Activated CD8-positive, alpha-beta T cell treated with anti-CD3 and anti-CD28 coated beads, Interleukin-2, amount 10 ng/mL, durations not matched to agents 7 days and 5 days (primary cell): ENCODE data around the gene NCDN. TPM values are rescaled to one million over a fixed set of nuclear protein-coding genes. Genes with fewer than 3 reads are reported as not detected.
A peak's percentile ranks its signal among the peaks of the same experiment; 100 is the strongest.

Experiments used
- ATAC-seq: fragments of 150-1000 bp; cut with Tn5 transposase; one replicate; pipeline ENCODE4 v1.10.0; 2021; ENCODE audit warnings: moderate library complexity
- CTCF ChIA-PET: fragments of 350-600 bp; sonication (Branson Sonifier 250); formaldehyde crosslinking; loops from one replicate; lab custom pipeline; 2021; ENCODE audit warnings: antibody characterized with exemption; lab: Charles Lee
- POLR2A ChIA-PET: fragments of 350-600 bp; sonication (Branson Sonifier 250); formaldehyde crosslinking; loops from one replicate; lab custom pipeline; 2021; ENCODE audit warnings: antibody characterized with exemption; lab: Charles Lee
- DNase-seq: peaks from one replicate; pipeline ENCODE4 v3.0.0-alpha.2; 2020
- H3K27ac Mint-ChIP-seq: one replicate; pipeline ENCODE4 v1.8.0; 2021; ENCODE audit warnings: mild to moderate bottlenecking, mixed read lengths
- H3K27me3 Mint-ChIP-seq: one replicate; pipeline ENCODE4 v1.8.0; 2021; ENCODE audit warnings: low read depth, mixed read lengths
- H3K36me3 Mint-ChIP-seq: one replicate; pipeline ENCODE4 v1.8.0; 2021; ENCODE audit warnings: low read depth, mixed read lengths
- H3K4me1 Mint-ChIP-seq: one replicate; pipeline ENCODE4 v1.8.0; 2021; ENCODE audit warnings: low read depth, mixed read lengths
- H3K4me3 Mint-ChIP-seq: one replicate; pipeline ENCODE4 v1.8.0; 2021; ENCODE audit warnings: mild to moderate bottlenecking, mixed read lengths
- H3K9me3 Mint-ChIP-seq: one replicate; pipeline ENCODE4 v1.8.0; 2022; ENCODE audit warnings: mixed read lengths; ENCODE audit not compliant: insufficient read depth
- total RNA-seq, 2 experiments: library from RNA; stranded (reverse); gene quantifications; one replicate each; pipeline ENCODE4 v1.2.3, GENCODE V29; 2021

Gene NCDN
- total RNA-seq, 2 experiments from 2014 or later: 19.3 to 19.4 TPM

- no peak for ATAC-seq
- Mint-ChIP-seq H3K4me3 (no peak overlapping the region), H3K27me3 (no peaks in the 10 kb centered on the region), H3K36me3 (peaks cover 5% of the 10 kb centered on the region), H3K4me1 (peaks cover 16% of the 10 kb centered on the region), H3K9me3 (no peaks in the 10 kb centered on the region), H3K27ac (peak overlapping the region; percentile 12)
- ChIA-PET CTCF (no interaction called here), POLR2A (no interaction called here)
- DNase-seq: no peak
These were observed 33.6 kb downstream of the NCDN start for GRCh38 chr1:35591211-35591610.

DNA sequence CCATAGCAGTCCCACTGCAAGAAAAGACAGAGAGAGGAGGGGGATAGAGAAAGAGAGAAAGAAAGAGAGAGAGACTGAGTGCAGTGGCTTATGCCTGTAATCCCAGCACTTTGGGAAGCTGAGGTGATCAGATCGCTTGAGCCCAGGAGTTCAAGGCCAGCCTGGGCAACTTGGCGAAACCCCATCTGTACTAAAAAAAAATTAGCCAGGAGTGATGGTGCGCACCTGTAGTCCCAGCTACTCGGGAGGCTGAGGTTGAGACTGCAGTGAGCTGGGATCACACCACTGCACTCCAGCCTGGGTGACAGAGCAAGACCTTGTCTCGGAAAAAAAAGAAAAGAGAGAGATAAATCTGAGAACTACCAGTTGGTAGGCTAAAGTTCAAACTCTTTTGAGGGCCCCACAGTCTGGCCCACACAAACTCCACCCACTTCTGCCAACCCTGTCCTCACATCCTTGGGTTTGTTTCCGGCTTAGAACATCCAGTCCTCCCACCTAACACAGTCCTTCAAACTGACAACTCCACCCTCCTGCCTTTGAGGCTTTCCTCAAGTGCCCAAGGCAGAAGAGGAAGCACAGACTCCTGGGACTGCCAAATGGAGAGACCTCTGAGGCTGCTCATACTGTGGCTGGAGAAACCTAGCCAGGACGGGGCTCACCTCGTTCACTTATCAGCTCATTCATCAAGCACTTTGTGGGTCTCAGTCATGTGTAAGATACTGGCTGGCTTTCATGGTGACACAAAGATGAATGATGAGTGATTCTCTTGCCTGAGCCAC, 35.6 kb downstream of the NCDN start:
- Mint-ChIP-seq H3K4me3 (no peak overlapping the region), H3K27ac (peak overlapping the region; percentile 65), H3K27me3 (no peaks in the 10 kb centered on the region), H3K36me3 (peaks cover 10% of the 10 kb centered on the region), H3K9me3 (no peaks in the 10 kb centered on the region), H3K4me1 (peaks cover 16% of the 10 kb centered on the region)
- ATAC-seq (peak; percentile 42), DNase-seq (no peak)
- CTCF ChIA-PET: interaction anchor here (0.8 to 1.0 kb wide), 3 partner anchors 26 to 135 kb away, joined by 3 to 4 read pairs (median 4); no protein-coding TSS in a partner anchor
- POLR2A ChIA-PET: interaction anchor here (0.7 kb wide), 1 partner anchor 122 kb away, joined by 3 read pairs; no protein-coding TSS in a partner anchor

- H3K27me3 Mint-ChIP-seq: no peaks in the 10 kb centered on the region
- H3K9me3 Mint-ChIP-seq: no peaks in the 10 kb centered on the region
- H3K4me1 Mint-ChIP-seq: peaks cover 16% of the 10 kb centered on the region
- DNase-seq (no peak), ATAC-seq (no peak)
- no peak overlapping the region for H3K4me3 Mint-ChIP-seq
- ChIA-PET CTCF (interaction anchor here (0.8 to 1.0 kb wide), 3 partner anchors 25 to 133 kb away, joined by 3 to 4 read pairs (median 4); no protein-coding TSS in a partner anchor), POLR2A (interaction anchor here (0.7 kb wide), 1 partner anchor 121 kb away, joined by 3 read pairs; no protein-coding TSS in a partner anchor)
- peaks cover 10% of the 10 kb centered on the region for H3K36me3 Mint-ChIP-seq
- no peak overlapping the region for H3K27ac Mint-ChIP-seq
These were observed 36.6 kb downstream of the NCDN start for GRCh38 chr1:35594005-35594760.

DNA sequence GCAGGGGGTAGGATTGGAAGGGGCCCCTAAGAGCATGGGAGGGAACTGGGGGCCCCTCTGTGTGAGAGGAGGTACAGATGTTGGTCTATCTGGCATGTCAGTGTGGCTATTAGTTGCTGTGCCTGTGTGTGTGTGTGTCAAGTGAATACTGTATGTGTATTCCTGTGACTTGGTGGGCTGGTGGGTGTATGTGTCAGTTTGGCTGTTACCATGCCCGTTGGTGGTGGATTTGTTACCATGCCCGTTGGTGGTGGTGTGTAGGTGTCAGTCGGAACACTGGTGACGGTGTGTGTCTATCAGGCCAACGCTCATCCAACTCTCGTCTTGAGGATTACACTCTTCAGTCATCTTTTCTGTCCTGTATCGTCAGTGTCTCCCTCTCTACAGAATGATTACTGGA, 38.1 kb downstream of the NCDN start:
- H3K36me3 Mint-ChIP-seq: peaks cover 17% of the 10 kb centered on the region
- H3K27me3 Mint-ChIP-seq: no peaks in the 10 kb centered on the region
- ChIA-PET CTCF (no interaction called here), POLR2A (no interaction called here)
- no peak for ATAC-seq
- H3K4me1 Mint-ChIP-seq: peaks cover 16% of the 10 kb centered on the region
- H3K27ac Mint-ChIP-seq: no peak overlapping the region
- DNase-seq: no peak
- H3K4me3 Mint-ChIP-seq: no peak overlapping the region
- no peaks in the 10 kb centered on the region for H3K9me3 Mint-ChIP-seq

- no peaks in the 10 kb centered on the region for H3K9me3 Mint-ChIP-seq
- ATAC-seq (no peak), DNase-seq (no peak)
- H3K27me3 Mint-ChIP-seq: no peaks in the 10 kb centered on the region
- no peak overlapping the region for H3K27ac Mint-ChIP-seq
- peaks cover 12% of the 10 kb centered on the region for H3K4me1 Mint-ChIP-seq
- H3K4me3 Mint-ChIP-seq: no peak overlapping the region
- ChIA-PET POLR2A (no interaction called here), CTCF (no interaction called here)
- peaks cover 25% of the 10 kb centered on the region for H3K36me3 Mint-ChIP-seq
These were observed 40.3 kb downstream of the NCDN start for GRCh38 chr1:35597870-35598269.

DNA sequence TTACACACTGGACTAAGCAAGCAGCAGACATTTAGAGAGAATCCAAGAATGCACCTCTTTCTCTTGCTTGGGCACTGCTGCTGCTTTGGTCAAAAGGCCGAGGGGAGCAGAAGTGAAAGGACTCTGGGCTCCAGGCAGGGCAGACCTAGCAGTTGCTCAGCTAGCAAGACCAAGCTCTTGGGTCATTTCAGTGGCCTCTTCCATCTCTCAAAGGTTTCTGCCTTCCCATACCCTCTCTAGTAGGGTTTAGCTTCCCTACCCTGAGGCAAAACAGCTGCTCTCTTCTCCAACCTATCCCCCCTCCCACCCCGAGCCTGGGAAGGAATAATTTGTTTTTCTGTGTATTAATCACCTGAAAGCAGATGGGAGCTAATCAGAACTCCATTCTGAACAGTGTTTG, 41.3 kb downstream of the NCDN start:
- DNase-seq (no peak), ATAC-seq (no peak)
- Mint-ChIP-seq H3K27me3 (no peaks in the 10 kb centered on the region), H3K36me3 (peaks cover 33% of the 10 kb centered on the region), H3K4me1 (peaks cover 1% of the 10 kb centered on the region), H3K9me3 (no peaks in the 10 kb centered on the region), H3K27ac (no peak overlapping the region), H3K4me3 (no peak overlapping the region)
- POLR2A ChIA-PET: no interaction called here
- CTCF ChIA-PET: interaction anchor here (1.4 kb wide), 1 partner anchor 147 kb away, joined by 4 read pairs; no protein-coding TSS in a partner anchor

- Mint-ChIP-seq H3K27me3 (no peaks in the 10 kb centered on the region), H3K36me3 (peaks cover 38% of the 10 kb centered on the region), H3K4me1 (no peaks in the 10 kb centered on the region), H3K9me3 (no peaks in the 10 kb centered on the region), H3K4me3 (no peak overlapping the region), H3K27ac (no peak overlapping the region)
- ChIA-PET POLR2A (no interaction called here), CTCF (interaction anchor here (1.4 kb wide), 1 partner anchor 148 kb away, joined by 4 read pairs; no protein-coding TSS in a partner anchor)
- ATAC-seq (no peak), DNase-seq (no peak)
These were observed 41.8 kb downstream of the NCDN start for GRCh38 chr1:35599411-35599810.

DNA sequence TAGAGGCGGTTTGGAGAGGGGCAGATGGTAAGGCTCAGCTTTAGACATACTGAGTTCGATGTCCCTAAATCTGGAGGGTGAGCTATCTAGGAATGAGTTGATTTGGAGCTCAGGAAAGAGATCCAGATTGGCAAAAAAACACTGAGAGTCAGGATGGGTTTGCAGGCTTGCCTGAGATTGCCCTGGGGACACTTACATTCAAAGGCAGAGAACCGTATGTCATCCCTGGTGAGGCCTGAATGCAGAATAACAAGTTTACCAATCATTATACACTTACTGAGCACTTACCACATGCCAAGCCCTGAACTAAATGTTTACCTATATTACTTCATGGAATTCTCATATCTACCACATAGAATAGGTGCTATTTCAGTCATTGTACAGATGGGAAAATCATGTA, 43.0 kb downstream of the NCDN start:
- ATAC-seq (no peak), DNase-seq (no peak)
- CTCF ChIA-PET: interaction anchor here (0.6 to 1.0 kb wide), 2 partner anchors 14 to 32 kb away, joined by 3 read pairs; no protein-coding TSS in a partner anchor
- H3K27ac Mint-ChIP-seq: no peak overlapping the region
- H3K36me3 Mint-ChIP-seq: peaks cover 48% of the 10 kb centered on the region
- no peak overlapping the region for H3K4me3 Mint-ChIP-seq
- no peaks in the 10 kb centered on the region for H3K27me3 Mint-ChIP-seq
- POLR2A ChIA-PET: no interaction called here
- no peaks in the 10 kb centered on the region for H3K9me3 Mint-ChIP-seq
- H3K4me1 Mint-ChIP-seq: peaks cover under 1% of the 10 kb centered on the region

GRCh38 chr1:35603468-35603867, 45.9 kb downstream of the NCDN start:
- ChIA-PET CTCF (interaction anchor here (0.8 to 1.8 kb wide), 3 partner anchors 35 to 112 kb away, joined by 3 to 5 read pairs (median 4); no protein-coding TSS in a partner anchor), POLR2A (no interaction called here)
- Mint-ChIP-seq H3K27ac (no peak overlapping the region), H3K4me1 (peaks cover 12% of the 10 kb centered on the region), H3K27me3 (no peaks in the 10 kb centered on the region), H3K9me3 (no peaks in the 10 kb centered on the region), H3K4me3 (no peak overlapping the region), H3K36me3 (peaks cover 65% of the 10 kb centered on the region)
- ATAC-seq (no peak), DNase-seq (no peak)

DNA sequence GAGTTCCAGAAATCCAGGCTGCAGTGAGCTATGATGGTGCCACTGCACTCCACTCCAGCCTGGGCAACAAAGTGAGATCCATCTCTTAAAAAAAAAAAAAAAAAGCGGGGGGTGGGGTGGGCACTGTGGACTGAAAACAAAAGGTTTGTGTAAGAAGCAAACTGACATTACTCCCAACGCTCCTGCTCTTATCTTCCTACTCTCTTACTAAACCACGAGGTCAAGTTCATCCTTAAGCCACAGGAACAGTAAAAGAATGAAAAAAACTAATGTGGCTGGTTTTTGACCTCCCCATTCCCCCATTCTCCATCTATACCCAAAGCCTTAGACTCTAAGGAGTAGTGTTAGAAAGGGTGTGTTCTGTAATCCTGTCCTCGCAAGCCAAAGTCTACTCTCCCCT, 46.3 kb downstream of the NCDN start:
- Mint-ChIP-seq H3K4me3 (no peak overlapping the region), H3K9me3 (no peaks in the 10 kb centered on the region), H3K27ac (peak overlapping the region; percentile 35), H3K27me3 (no peaks in the 10 kb centered on the region), H3K4me1 (peaks cover 12% of the 10 kb centered on the region), H3K36me3 (peaks cover 68% of the 10 kb centered on the region)
- no peak for ATAC-seq
- CTCF ChIA-PET: interaction anchor here (1.0 to 3.0 kb wide), 3 partner anchors 26 to 112 kb away, joined by 3 to 9 read pairs (median 4); no protein-coding TSS in a partner anchor
- POLR2A ChIA-PET: no interaction called here
- DNase-seq: no peak

- Mint-ChIP-seq H3K27ac (peak overlapping the region; percentile 22), H3K4me3 (no peak overlapping the region), H3K27me3 (no peaks in the 10 kb centered on the region), H3K4me1 (peaks cover 12% of the 10 kb centered on the region), H3K36me3 (peaks cover 71% of the 10 kb centered on the region), H3K9me3 (no peaks in the 10 kb centered on the region)
- ChIA-PET CTCF (interaction anchor here (1.0 to 3.0 kb wide), 3 partner anchors 27 to 122 kb away, joined by 3 to 9 read pairs (median 3); no protein-coding TSS in a partner anchor), POLR2A (interaction anchor here (0.5 kb wide), 1 partner anchor 138 kb away, joined by 3 read pairs; no protein-coding TSS in a partner anchor)
- no peak for ATAC-seq
- DNase-seq: no peak
These were observed 47.7 kb downstream of the NCDN start for GRCh38 chr1:35605071-35605866.
